Lower lobe of right lung (tissue), 2 donors: Measurements from ENCODE around the gene VPS45. TPM values are rescaled to one million over a fixed set of nuclear protein-coding genes. Genes with fewer than 3 reads are reported as not detected.

Experiments used
- ATAC-seq, 2 donors: fragments of 200-7000 bp; cut with Tn5 transposase; one replicate each; pipeline ENCODE4 v1.9.1; 2020 to 2022; ENCODE audit warnings: mild to moderate bottlenecking in 2 of 2, moderate library complexity in 2 of 2
- DNase-seq: peaks from one replicate; pipeline ENCODE4 v3.0.0-alpha.2; 2020
- H3K27ac ChIP-seq: fragments of 200-600 bp; one replicate; pipeline ENCODE4 v1.8.0; 2022
- H3K27me3 ChIP-seq: fragments of 200-600 bp; one replicate; pipeline ENCODE4 v1.8.0; 2022; ENCODE audit warnings: low read depth
- H3K36me3 ChIP-seq: fragments of 200-600 bp; one replicate; pipeline ENCODE4 v1.8.0; 2022; ENCODE audit warnings: mild to moderate bottlenecking
- H3K4me1 ChIP-seq: fragments of 200-600 bp; one replicate; pipeline ENCODE4 v1.8.0; 2022
- H3K4me3 ChIP-seq: fragments of 200-600 bp; one replicate; pipeline ENCODE4 v1.8.0; 2022; ENCODE audit warnings: mild to moderate bottlenecking
- H3K9me3 ChIP-seq: fragments of 200-600 bp; one replicate; pipeline ENCODE4 v1.8.0; 2022
- CTCF ChIP-seq: fragments of 200-600 bp; IDR thresholded peaks from one replicate; pipeline ENCODE4 v1.8.0; 2022; ENCODE audit warnings: antibody characterized with exemption, mild to moderate bottlenecking
- intact Hi-C: fragments of 100-400 bp; cut with DNase I; formaldehyde crosslinking; loops from one replicate; pipeline ENCODE4 v1.11.0; 2022
- total RNA-seq: library from RNA; stranded (reverse); fragmentation: NEBNext Ultra II Directional; extraction: Animal tissue kit (Norgen Biotek cat#: 25700); gene quantifications from one replicate; pipeline ENCODE4 v1.2.1, GENCODE V29; 2021
- donor health status: DM: no; HTN: yes; CAD: no; lungs with severe emphysema.

Gene VPS45
- total RNA-seq, 1 donor from 2014 or later, result 36.1 TPM

GRCh38 chr1:150164224-150164623 lies 96.6 kb downstream of the VPS45 start:
- no peak overlapping the region for H3K4me3 ChIP-seq
- intact Hi-C loops, result no loop called here
- DNase-seq, result peak; percentile 67
- H3K9me3 ChIP-seq, result no peaks in the 10 kb centered on the region
- H3K36me3 ChIP-seq, result peaks cover 7% of the 10 kb centered on the region
- no peaks in the 10 kb centered on the region for H3K27me3 ChIP-seq
- ATAC-seq, result peak in 1 of 2 donors; percentile 30
- no peak for TF ChIP-seq CTCF
- H3K4me1 ChIP-seq, result peaks cover 61% of the 10 kb centered on the region
- peak overlapping the region; percentile 80 for H3K27ac ChIP-seq

DNA sequence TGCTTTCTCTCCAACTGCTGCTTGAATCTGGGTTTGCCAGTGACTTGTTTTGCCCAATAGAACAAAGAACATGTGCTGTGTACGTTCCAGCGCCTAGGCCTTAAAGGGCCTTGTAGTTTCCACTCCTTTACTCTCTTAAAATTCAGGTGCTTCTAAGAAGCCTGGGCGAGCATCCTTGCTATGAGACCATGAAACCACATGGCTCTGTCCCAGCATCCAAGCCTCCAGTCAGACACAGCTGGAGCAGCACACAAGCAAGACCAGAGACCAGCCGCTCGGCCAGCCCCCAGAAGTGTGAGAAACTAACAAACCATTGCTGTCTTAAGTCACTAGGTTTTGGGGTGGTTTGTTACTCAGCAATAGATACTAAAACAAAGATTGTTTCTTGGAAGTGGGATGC lies 97.2 kb downstream of the VPS45 start:
- intact Hi-C loops, result no loop called here
- ATAC-seq (no peak), DNase-seq (no peak)
- no peak for TF ChIP-seq CTCF
- H3K9me3 ChIP-seq, result no peaks in the 10 kb centered on the region
- peaks cover 56% of the 10 kb centered on the region for H3K4me1 ChIP-seq
- peak overlapping the region; percentile 24 for H3K27ac ChIP-seq
- no peak overlapping the region for H3K4me3 ChIP-seq
- H3K27me3 ChIP-seq, result no peaks in the 10 kb centered on the region
- peaks cover 3% of the 10 kb centered on the region for H3K36me3 ChIP-seq

GRCh38 chr1:150165622-150166612 lies 98.3 kb downstream of the VPS45 start:
- no peaks in the 10 kb centered on the region for H3K9me3 ChIP-seq
- no peaks in the 10 kb centered on the region for H3K36me3 ChIP-seq
- H3K27ac ChIP-seq, result peak overlapping the region; percentile 24
- intact Hi-C loops, result no loop called here
- peak; percentile 55 for TF ChIP-seq CTCF
- ATAC-seq (no peak), DNase-seq (no peak)
- no peak overlapping the region for H3K4me3 ChIP-seq
- H3K27me3 ChIP-seq, result no peaks in the 10 kb centered on the region
- peaks cover 47% of the 10 kb centered on the region for H3K4me1 ChIP-seq

- DNase-seq (peak; percentile 80), ATAC-seq (peak; percentile 51 to 66)
Observed at GRCh38 chr1:150168960-150169601, 101.5 kb downstream of the VPS45 start.

More at GRCh38 chr1:150168960-150169601, 101.5 kb downstream of the VPS45 start:
- Histone ChIP-seq H3K36me3 (no peaks in the 10 kb centered on the region), H3K4me3 (no peak overlapping the region), H3K4me1 (peaks cover 16% of the 10 kb centered on the region), H3K27ac (no peak overlapping the region), H3K9me3 (no peaks in the 10 kb centered on the region), H3K27me3 (no peaks in the 10 kb centered on the region)
- intact Hi-C loops, result no loop called here
- TF ChIP-seq CTCF, result peak; percentile 72
